Prostate gland (tissue), 2 donors: ENCODE results near the gene RSKR.

Experiments used
- CTCF ChIP-seq, 4 experiments: fragments of 200-600 bp in 2 of 4; fragments of 450-650 bp in 2 of 4; sonication (generic) in 2 of 4; IDR thresholded peaks; 1 replicate in 3 of 4; 2 replicates in 1 of 4; pipeline ENCODE4 v1.5.1; 2016 to 2019; ENCODE audit warnings: antibody characterized with exemption in 4 of 4, mild to moderate bottlenecking in 2 of 4, moderate library complexity in 2 of 4
- POLR2A ChIP-seq: fragments of 450-650 bp; IDR thresholded peaks from one replicate; pipeline ENCODE4 v1.6.1; 2016; ENCODE audit warnings: antibody characterized with exemption, mild to moderate bottlenecking
- POLR2AphosphoS5 ChIP-seq: sonication (generic); formaldehyde crosslinking; IDR thresholded peaks from one replicate; pipeline ENCODE4 v1.6.1; 2017; ENCODE audit warnings: antibody characterized with exemption

- TF ChIP-seq CTCF (IDR thresholded peaks at IDR 0.05) (no peak), POLR2AphosphoS5 (no peak), POLR2A (no peak)
Measured at GRCh38 chr17:28620010-28620409, 6.0 kb upstream of the RSKR start.
